A673 (cell line): ENCODE results near the gene SRRM1.

ENCODE experiments used
- CTCF ChIP-seq: fragments of 300-800, 200-600 bp; sonication (generic); conservative IDR thresholded peaks from 2 replicates; pipeline ENCODE4 v1.5.1; 2017; ENCODE audit warnings: low read depth, mild to moderate bottlenecking, antibody characterized with exemption, low read length, moderate library complexity, mixed read lengths
- EZH2 ChIP-seq: fragments of 200-600 bp; sonication (generic); IDR thresholded peaks from 2 replicates; pipeline ENCODE4 v1.6.1; 2017; ENCODE audit warnings: borderline replicate concordance, low read depth, mild to moderate bottlenecking, mixed read lengths, antibody characterized with exemption, low read length; ENCODE audit not compliant: poor library complexity, severe bottlenecking

- TF ChIP-seq CTCF (no peak), EZH2 (no peak)
Observed at GRCh38 chr1:24683713-24684162, 40.6 kb downstream of the SRRM1 start.
